Small intestine (tissue), 7 donors: ENCODE results near the gene ARHGAP10. TPM values are rescaled to one million over a fixed set of nuclear protein-coding genes. Genes with fewer than 3 reads are reported as not detected.
A peak's percentile ranks its signal among the peaks of the same experiment; 100 is the strongest.

Experiments
- DNase-seq, 2 donors: peaks; one replicate each; pipeline versions ENCODE4 v3.0.0 to v3.0.0-alpha.2; 2013
- FAIRE-seq: peaks from 2 replicates; lab custom pipeline; 2012; peaks lifted over from hg19 to GRCh38; lab: Jason Lieb, UNC
- H3K27ac ChIP-seq, 3 donors: one replicate each; pipeline ENCODE4 v1.5.1; 2013; ENCODE audit warnings: low read length in 2 of 3, mild to moderate bottlenecking in 2 of 3, control low read depth in 1 of 3, inconsistent platforms in 1 of 3, low read depth in 1 of 3, moderate library complexity in 1 of 3
- H3K27me3 ChIP-seq, 3 donors: one replicate each; pipeline ENCODE4 v1.6.1; 2013; ENCODE audit warnings: low read length in 3 of 3, inconsistent platforms in 1 of 3; ENCODE audit not compliant: control insufficient read depth in 3 of 3, insufficient read depth in 3 of 3
- H3K36me3 ChIP-seq, 3 donors: one replicate each; pipeline ENCODE4 v1.6.1; 2013; ENCODE audit warnings: low read length in 3 of 3, inconsistent platforms in 1 of 3, low read depth in 1 of 3, mild to moderate bottlenecking in 1 of 3, moderate library complexity in 1 of 3; ENCODE audit not compliant: control insufficient read depth in 3 of 3, insufficient read depth in 2 of 3
- H3K4me1 ChIP-seq, 3 donors: one replicate each; pipeline ENCODE4 v1.6.1; 2013; ENCODE audit warnings: low read length in 2 of 3, inconsistent platforms in 1 of 3, low read depth in 1 of 3, mild to moderate bottlenecking in 1 of 3, moderate library complexity in 1 of 3; ENCODE audit not compliant: control insufficient read depth in 3 of 3, insufficient read depth in 2 of 3
- H3K4me3 ChIP-seq, 3 donors: one replicate each; pipeline ENCODE4 v1.5.1; 2013; ENCODE audit warnings: low read length in 3 of 3, control low read depth in 1 of 3, inconsistent platforms in 1 of 3, low read depth in 1 of 3, mild to moderate bottlenecking in 1 of 3, moderate library complexity in 1 of 3
- H3K9me3 ChIP-seq, 2 donors: one replicate each; pipeline ENCODE4 v1.6.1; 2013; ENCODE audit warnings: low read depth in 1 of 2, low read length in 1 of 2; ENCODE audit not compliant: control insufficient read depth in 2 of 2, insufficient read depth in 1 of 2
- WGBS, 3 donors: extraction: QIAGEN DNeasy Blood & Tissue Kit; methylation state at CpG; one replicate each; pipeline ENCODE4 v1.1.7; 2013; 5-methylcytosine and 5-hydroxymethylcytosine counted together
- polyA plus RNA-seq, 4 donors: library from polyadenylated mRNA; stranded (reverse) in 3 of 4; unstranded in 1 of 4; fragments of 200-250 nt in 3 of 4; fragments of 120-200 nt in 1 of 4; gene quantifications; one replicate each; pipeline versions ENCODE4 v1.2.1 to v1.2.3, GENCODE V29; 2013
- donor health status: healthy with polysubstance abuse.
- donor health status: control.
- donor health status: control.
- donor health status: Bipolar disorder and iron deficiency.
- donor health status: healthy.

Gene ARHGAP10
- polyA plus RNA-seq, 4 donors = 3.4 to 13.2 (median 6.7) TPM

DNA sequence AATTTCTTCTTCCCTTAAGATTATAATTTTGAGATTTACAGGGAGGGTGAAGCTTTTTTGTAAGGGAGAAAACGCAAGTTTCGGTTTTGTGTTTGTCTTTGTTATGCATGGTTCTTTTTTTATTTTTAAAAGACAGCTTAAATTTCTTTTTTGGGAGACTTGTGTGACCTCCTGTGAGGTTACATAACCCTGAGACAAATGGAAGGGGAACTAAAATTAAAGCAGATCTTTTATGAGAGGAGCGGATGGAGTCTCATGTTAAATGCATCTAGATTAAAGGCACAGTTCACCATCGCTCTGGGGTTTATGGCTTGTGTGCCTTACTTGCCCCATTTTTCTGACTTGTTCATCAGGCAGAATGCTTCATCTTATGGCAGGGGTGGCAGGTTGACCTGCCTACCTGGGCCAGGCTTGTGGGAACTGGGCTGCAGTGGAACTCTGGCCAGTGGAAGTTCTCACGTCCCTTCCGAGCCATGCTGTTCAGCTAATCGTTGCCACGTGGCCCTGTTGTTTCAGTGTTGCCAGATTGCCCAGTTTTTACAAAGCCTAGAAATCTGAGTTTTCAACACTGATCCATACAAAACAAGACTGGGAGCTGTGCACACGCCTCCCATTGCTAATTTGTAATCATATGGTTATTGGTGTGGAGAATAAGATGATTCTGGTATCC lies 291.8 kb downstream of the ARHGAP10 start:
- WGBS, 3 donors = 89 to 94% (median 92%) methylated on average over 9 of the region's 9 CpGs
- FAIRE-seq = no peak
- peaks cover 0 to 3% of the 10 kb centered on the region in 2 donors for H3K9me3 ChIP-seq

DNA sequence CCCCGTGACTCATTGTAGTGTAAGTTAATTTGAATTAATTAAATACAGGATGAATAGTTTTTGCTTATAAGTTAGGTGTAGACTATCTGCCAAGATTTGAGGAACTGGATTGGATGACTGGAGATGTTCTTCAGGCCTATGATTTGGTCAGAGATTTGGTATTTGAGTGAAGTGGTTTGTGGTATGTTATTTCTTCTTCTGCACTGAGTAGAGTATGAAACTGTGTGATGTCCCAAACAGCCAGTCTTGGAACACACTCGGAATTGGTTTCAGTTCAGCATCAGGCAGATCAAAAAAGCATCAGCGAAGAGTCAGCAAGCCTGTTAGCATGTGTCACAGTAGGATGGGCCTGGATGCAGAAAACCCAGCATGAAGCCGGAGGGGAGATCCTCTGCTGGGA lies 294.1 kb downstream of the ARHGAP10 start:
- no peak for FAIRE-seq
- 69 to 86% (median 83%) methylated on average over 4 of the region's 4 CpGs for WGBS, 3 donors
- DNase-seq = no peak
- Histone ChIP-seq H3K4me1 (no peaks in the 10 kb centered on the region), H3K27me3 (no peaks in the 10 kb centered on the region), H3K36me3 (peaks cover 0 to 5% (median 0%) of the 10 kb centered on the region in 3 donors), H3K4me3 (no peak overlapping the region), H3K27ac (no peak overlapping the region), H3K9me3 (peaks cover 0 to 3% of the 10 kb centered on the region in 2 donors)

More for the DNA sequence above, 291.8 kb downstream of the ARHGAP10 start:
- Histone ChIP-seq H3K27ac (no peak overlapping the region), H3K27me3 (no peaks in the 10 kb centered on the region), H3K36me3 (peaks cover 0 to 5% (median 0%) of the 10 kb centered on the region in 3 donors), H3K4me3 (no peak overlapping the region), H3K4me1 (no peaks in the 10 kb centered on the region)
- DNase-seq = no peak

DNA sequence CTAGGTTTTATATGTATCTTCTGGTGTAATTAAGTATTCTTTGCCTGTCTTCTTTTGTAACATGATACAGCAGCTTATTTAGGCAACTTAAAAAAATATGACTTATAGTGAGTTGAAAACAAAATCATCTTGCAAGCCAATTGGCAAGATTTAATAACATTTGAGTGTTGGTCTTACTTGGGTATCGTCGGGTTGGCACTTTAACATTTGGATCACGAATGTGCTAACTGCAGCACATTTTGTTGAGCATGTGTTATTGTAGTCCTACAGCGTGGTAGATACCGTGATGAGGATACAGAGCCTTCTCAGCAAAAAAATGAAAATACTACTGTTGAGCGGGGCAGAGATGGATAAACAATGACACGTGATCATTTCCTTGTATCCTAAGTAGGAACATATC lies 295.3 kb downstream of the ARHGAP10 start:
- H3K27ac ChIP-seq = no peak overlapping the region
- H3K4me3 ChIP-seq = no peak overlapping the region
- H3K9me3 ChIP-seq = peaks cover 0 to 3% of the 10 kb centered on the region in 2 donors
- H3K36me3 ChIP-seq = peaks cover 0 to 5% (median 0%) of the 10 kb centered on the region in 3 donors
- WGBS, 3 donors = 90 to 96% (median 92%) methylated on average over 7 of the region's 7 CpGs
- H3K27me3 ChIP-seq = no peaks in the 10 kb centered on the region
- H3K4me1 ChIP-seq = no peaks in the 10 kb centered on the region
- no peak for FAIRE-seq
- no peak for DNase-seq

DNA sequence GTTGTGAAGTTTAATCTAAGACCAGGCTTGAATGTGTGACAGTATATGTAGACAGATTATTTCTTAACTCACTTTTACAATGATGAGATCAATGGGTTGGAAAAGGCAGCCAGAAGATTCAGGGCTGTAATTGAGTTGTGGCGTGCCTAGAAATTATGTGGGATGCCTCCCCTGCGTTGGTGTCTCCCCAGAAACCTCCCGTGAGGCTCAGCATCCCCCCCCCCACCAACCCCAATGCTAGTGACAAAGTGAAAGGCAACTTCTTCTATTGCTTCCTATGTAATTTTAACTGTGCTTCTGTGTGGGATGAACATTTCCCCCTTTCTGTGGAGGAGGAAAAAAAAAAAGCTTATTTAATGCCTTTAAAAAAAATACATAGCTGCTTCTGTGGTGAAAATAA lies 297.9 kb downstream of the ARHGAP10 start:
- Histone ChIP-seq H3K27ac (no peak overlapping the region), H3K4me1 (no peaks in the 10 kb centered on the region), H3K4me3 (no peak overlapping the region), H3K27me3 (no peaks in the 10 kb centered on the region), H3K9me3 (peaks cover 0 to 3% of the 10 kb centered on the region in 2 donors), H3K36me3 (no peaks in the 10 kb centered on the region)
- DNase-seq (no peak), FAIRE-seq (no peak)
- WGBS, 3 donors = 83 to 95% (median 91%) methylated on average over 3 of the region's 3 CpGs

DNA sequence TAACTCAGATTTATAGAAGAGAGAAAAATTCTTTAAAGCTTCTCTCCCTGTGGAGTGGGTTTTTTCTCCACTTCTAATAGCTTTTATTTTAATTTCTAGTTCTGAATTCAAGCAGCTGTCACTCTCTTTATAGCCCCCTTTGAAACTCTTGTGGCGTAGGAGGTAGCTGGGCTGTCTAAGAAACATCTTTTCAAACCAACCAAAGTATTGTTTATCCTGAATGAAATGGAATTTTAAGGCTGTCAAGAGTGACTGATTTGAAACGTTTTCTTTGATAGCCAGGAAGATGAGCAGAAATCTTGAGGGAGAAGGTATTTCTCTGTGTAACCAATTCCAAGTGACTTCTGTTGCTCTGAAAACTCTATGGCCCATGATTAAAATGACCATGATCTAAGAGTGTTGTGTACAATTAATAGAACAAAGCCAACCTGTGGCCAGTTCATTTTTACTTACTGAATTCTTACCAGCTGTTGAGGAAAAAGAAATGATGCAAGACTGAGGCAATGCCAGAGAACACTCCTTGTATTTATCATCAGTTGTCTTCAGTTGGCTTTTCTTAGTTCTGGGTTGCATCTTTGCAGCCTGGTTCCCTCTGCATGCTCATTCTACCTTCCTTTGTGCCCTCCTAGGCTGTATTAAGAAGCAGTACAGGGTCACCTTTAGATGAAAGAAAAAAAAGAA lies 298.4 kb downstream of the ARHGAP10 start:
- Histone ChIP-seq H3K27me3 (no peaks in the 10 kb centered on the region), H3K9me3 (peaks cover 0 to 3% of the 10 kb centered on the region in 2 donors), H3K36me3 (no peaks in the 10 kb centered on the region), H3K4me1 (no peaks in the 10 kb centered on the region), H3K27ac (no peak overlapping the region), H3K4me3 (no peak overlapping the region)
- no peak for FAIRE-seq
- DNase-seq = no peak
- WGBS, 3 donors = 73 to 82% (median 80%) methylated on average over 2 of the region's 2 CpGs

DNA sequence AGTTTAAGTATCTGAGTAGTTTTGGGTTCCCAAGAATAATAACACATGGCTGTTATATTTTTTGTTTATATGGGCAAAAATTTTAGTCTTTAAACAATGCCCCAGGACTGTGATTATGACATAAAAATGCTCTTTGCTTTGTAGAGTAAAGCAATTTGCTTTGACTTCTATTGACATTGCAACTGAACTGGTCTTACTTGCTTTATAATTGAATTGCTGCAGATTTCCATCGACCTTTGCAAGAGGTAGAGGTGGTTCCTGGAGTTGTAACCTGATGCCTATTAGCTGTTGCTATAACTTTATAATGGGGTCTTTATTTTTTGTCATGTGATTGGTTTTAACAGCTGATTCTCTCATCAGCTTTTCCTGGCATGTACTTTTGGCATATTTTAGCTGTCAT lies 302.9 kb downstream of the ARHGAP10 start:
- no peaks in the 10 kb centered on the region for H3K9me3 ChIP-seq
- FAIRE-seq (no peak), DNase-seq (peak in 1 of 2 donors; percentile 27)
- no peak overlapping the region for H3K4me3 ChIP-seq
- no peaks in the 10 kb centered on the region for H3K27me3 ChIP-seq
- no peak overlapping the region for H3K27ac ChIP-seq
- 5 to 28% (median 13%) methylated on average over 1 of the region's 1 CpG for WGBS, 3 donors
- H3K36me3 ChIP-seq = no peaks in the 10 kb centered on the region
- H3K4me1 ChIP-seq = no peaks in the 10 kb centered on the region

DNA sequence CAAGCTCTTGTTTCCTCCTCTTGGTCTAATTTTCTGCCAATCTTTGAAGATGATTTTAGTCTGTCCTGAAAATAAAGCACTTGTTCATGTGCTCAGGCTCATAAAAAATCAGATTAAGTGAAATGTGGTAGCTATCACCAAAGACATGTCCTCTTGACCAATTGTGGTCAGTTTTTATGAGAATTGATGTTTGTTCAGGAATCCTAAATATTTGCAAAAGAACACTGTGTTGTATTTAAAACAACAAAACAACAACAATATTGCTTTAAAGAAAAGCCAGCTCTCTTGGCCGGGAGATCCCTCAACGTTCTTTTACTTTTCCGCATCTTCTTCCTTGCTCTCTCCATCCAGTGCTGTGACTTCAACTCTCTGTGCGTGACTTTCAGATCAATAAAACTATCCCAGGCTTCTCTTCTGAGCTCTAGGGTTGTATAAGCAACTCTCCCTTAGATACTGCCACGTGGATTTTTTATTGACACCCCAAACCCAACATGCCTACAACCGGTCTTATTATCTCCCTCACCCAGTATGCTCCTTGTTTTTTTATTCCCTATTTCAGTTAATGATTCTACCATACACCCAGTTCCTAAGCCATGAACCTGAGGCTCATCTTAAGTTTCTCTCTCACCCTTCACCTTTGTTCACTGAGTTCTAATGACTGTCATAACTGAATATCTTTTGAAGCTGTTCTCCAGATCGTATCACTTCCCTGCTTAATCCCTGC lies 309.9 kb downstream of the ARHGAP10 start:
- Histone ChIP-seq H3K27me3 (no peaks in the 10 kb centered on the region), H3K4me1 (no peaks in the 10 kb centered on the region), H3K36me3 (peaks cover 0 to 1% (median 0%) of the 10 kb centered on the region in 3 donors), H3K9me3 (no peaks in the 10 kb centered on the region), H3K27ac (no peak overlapping the region), H3K4me3 (no peak overlapping the region)
- DNase-seq = peak; percentile 62 to 73
- 47 to 69% (median 60%) methylated on average over 7 of the region's 7 CpGs for WGBS, 3 donors
- no peak for FAIRE-seq

DNA sequence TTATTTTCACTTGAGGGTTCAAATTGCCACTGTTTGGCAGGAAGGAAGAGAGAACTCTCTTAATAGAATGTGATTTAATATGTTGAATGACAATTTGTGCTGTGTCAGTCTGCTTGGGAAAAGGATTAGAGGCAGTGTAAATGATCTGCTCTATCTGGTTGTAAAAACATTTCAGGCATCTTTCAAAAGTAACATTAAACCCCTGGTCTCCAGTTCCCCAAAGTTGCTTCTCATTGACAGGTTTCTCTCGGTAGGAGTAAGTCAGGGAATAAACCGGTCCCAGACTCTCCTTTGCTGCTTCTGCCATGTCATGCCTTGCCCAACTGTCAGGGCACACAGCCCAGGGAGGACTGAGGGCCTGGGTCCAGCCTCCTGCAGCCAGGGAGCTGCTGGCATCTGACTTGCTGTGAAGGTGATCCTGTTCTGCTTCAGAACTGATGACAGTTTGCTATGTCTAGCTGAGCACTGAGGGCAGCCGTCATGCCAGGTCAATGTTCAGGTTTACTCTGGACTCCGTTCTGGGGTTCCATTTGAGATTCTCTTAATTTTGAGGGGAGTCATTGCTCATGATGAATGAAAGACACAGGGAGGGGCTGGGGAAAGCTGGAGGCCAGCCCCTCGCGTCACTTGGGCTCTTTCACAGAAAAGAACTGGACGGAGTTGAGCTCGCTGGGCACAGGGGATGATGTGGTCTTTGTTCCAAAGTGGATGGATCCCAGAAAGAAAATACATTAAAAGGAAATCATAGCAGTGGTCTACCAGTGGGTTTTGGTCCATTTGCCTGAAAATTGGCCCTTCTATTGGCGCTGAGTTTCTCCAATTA lies 312.4 kb downstream of the ARHGAP10 start:
- DNase-seq (no peak), FAIRE-seq (no peak)
- 88 to 92% (median 91%) methylated on average over 9 of the region's 9 CpGs for WGBS, 3 donors
- H3K4me1 ChIP-seq = no peaks in the 10 kb centered on the region
- no peaks in the 10 kb centered on the region for H3K27me3 ChIP-seq
- peaks cover 0 to 6% (median 0%) of the 10 kb centered on the region in 3 donors for H3K36me3 ChIP-seq
- H3K9me3 ChIP-seq = no peaks in the 10 kb centered on the region
- no peak overlapping the region for H3K27ac ChIP-seq
- no peak overlapping the region for H3K4me3 ChIP-seq
